Measurements from ENCODE around the gene CST1. TPM values are rescaled to one million over a fixed set of nuclear protein-coding genes. Genes with fewer than 3 reads are reported as not detected.
"Not testable (repeated sequence)": the region's sequence is repeated elsewhere in the genome, so short reads cannot be mapped to it uniquely, and the experiment has no call there.

The CST1 gene
- total RNA-seq, 2 experiments from 2014 or later = not detected

DNA sequence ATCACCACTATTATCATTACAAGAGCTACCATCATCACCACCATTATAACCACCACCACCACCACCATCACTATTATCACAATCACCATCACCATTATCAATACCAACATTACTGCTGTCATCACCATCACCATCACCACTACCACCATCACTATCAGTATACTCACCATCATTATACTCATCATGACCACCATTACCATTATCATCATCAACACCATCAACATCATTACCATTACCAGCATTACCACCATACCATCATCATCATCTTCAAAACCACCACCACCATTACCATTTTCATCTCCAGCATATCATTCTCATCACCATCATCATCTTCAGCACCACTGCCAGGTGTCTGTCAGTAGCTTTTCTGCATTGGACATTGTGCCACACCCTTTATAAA is 39.0 kb downstream of the CST1 start:
- CTCF ChIA-PET; H3K27ac Mint-ChIP-seq; DNase-seq; H3K36me3 Mint-ChIP-seq; H3K4me1 Mint-ChIP-seq; H3K9me3 Mint-ChIP-seq (ENCODE audit: low read depth); H3K4me3 Mint-ChIP-seq; ATAC-seq; H3K27me3 Mint-ChIP-seq: not testable (repeated sequence)

DNA sequence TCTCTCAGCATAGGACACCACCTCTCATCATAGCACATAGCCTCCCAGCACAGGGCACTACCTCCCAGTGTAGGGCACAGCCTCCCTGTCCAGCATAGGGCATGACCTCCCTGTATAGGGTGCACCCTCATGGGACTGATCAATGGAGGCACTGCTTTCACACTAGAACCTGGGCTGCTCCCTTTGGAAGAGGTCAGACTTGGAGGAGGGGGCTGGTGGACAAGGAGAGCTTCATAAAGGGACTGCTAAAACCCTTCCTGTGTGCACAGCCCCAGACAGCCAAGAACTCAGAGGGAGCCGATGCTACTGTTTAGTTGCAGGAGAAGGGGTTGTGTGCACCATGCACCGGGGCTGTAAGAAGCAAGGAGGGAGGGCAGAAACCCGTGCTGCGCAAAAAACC is 40.0 kb downstream of the CST1 start:
- ATAC-seq (no peak), DNase-seq (no peak)
- Mint-ChIP-seq H3K4me1 (no peaks in the 10 kb centered on the region), H3K9me3 (ENCODE audit: low read depth) (no peaks in the 10 kb centered on the region), H3K36me3 (no peaks in the 10 kb centered on the region), H3K4me3 (no peak overlapping the region), H3K27me3 (peaks cover 9% of the 10 kb centered on the region), H3K27ac (no peak overlapping the region)
- CTCF ChIA-PET = no interaction called here

DNA sequence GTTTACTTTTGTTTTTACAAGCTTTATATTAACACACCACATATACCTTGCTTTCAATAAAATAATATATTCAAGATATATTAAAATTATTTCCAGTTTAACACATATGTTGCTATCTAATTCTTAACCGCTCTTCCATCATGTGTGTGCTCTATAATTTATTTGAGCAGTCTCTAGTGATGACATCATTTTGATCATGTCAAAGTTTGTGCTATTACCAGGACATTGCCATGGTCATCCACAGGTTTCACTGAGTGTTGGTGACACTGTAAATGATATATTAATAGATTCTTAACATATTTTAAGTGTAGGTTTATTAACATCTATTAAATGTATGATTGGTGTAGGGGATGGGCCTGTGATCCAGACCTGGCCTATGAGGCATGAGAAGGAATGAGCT is 44.8 kb downstream of the CST1 start:
- no peak for ATAC-seq
- CTCF ChIA-PET = no interaction called here

DNA sequence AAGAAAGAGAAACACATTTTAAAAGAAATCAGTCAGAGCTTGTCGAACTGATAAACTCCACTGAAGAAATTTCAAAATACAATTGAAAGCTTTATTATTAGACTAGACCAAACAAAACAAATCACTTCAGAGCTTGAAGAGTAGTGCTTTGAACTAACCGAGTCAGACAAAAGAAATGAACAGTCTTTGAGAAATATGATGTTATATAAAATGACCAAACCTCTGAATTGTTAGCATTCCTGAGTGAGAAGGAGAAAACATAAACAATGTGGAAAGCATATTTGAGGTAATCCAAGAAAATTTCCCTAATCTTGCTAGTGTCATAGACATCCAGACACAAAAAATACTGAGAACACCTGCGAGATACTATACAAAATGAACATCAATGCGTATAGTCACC is 48.7 kb downstream of the CST1 start:
- H3K4me3 Mint-ChIP-seq = no peak overlapping the region
- CTCF ChIA-PET = no interaction called here
- no peak overlapping the region for H3K27ac Mint-ChIP-seq
- no peaks in the 10 kb centered on the region for H3K9me3 Mint-ChIP-seq (ENCODE audit: low read depth)
- H3K36me3 Mint-ChIP-seq = no peaks in the 10 kb centered on the region
- DNase-seq (no peak), ATAC-seq (no peak)
- peaks cover 5% of the 10 kb centered on the region for H3K27me3 Mint-ChIP-seq
- H3K4me1 Mint-ChIP-seq = no peaks in the 10 kb centered on the region

More for the DNA sequence above, 44.8 kb downstream of the CST1 start:
- H3K4me3 Mint-ChIP-seq = no peak overlapping the region
- no peak for DNase-seq
- H3K36me3 Mint-ChIP-seq = no peaks in the 10 kb centered on the region
- peaks cover 11% of the 10 kb centered on the region for H3K27me3 Mint-ChIP-seq
- H3K9me3 Mint-ChIP-seq (ENCODE audit: low read depth) = no peaks in the 10 kb centered on the region
- H3K4me1 Mint-ChIP-seq = no peaks in the 10 kb centered on the region
- H3K27ac Mint-ChIP-seq = no peak overlapping the region

DNA sequence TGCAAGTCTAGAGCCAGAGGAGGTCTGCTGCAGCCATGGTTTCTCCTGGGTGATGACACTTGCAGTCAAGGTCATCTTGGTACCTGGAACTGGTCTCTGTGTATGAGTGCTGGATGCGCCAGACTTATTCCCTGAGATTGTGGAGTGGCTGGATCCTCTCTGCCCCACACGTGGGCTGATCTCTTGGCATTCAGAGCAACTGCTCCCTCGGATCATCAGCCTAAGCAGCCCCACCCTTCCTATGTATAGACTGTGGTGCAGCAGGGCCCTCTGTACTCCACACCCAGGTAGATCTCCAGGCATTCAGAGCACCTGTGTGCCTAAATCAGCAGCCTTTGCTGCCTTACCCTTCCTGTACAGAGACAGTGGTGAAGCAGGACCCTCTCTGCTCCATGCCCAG is 49.8 kb downstream of the CST1 start:
- H3K36me3 Mint-ChIP-seq = no peaks in the 10 kb centered on the region
- CTCF ChIA-PET = no interaction called here

DNA sequence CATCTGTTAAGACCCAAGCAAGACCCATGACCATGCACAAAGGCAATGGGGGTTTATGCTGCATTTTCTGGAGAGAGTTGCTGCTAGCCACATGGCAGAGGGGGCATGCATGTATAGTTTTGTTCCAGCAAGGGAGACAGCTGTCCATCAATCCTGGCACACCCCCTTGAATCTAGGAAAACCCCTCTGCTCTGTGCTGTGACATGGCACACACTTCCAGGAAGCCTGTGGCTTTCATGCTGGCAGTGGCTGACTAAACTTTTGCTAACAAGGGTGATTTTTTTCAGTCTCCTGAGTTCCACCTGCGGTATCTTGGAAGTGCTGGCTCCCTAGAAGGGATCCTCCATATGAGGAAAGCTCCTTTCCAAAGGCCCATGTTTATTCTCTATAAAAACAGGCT is 52.8 kb downstream of the CST1 start:
- Mint-ChIP-seq H3K4me3 (no peak overlapping the region), H3K9me3 (ENCODE audit: low read depth) (no peaks in the 10 kb centered on the region), H3K36me3 (no peaks in the 10 kb centered on the region), H3K27me3 (peaks cover 11% of the 10 kb centered on the region), H3K27ac (no peak overlapping the region), H3K4me1 (no peaks in the 10 kb centered on the region)
- CTCF ChIA-PET = no interaction called here
- DNase-seq = no peak
- no peak for ATAC-seq

More for the DNA sequence above, 49.8 kb downstream of the CST1 start:
- no peaks in the 10 kb centered on the region for H3K4me1 Mint-ChIP-seq
- DNase-seq (no peak), ATAC-seq (no peak)
- no peak overlapping the region for H3K4me3 Mint-ChIP-seq
- H3K9me3 Mint-ChIP-seq (ENCODE audit: low read depth) = no peaks in the 10 kb centered on the region
- H3K27me3 Mint-ChIP-seq = peaks cover 4% of the 10 kb centered on the region
- no peak overlapping the region for H3K27ac Mint-ChIP-seq

Other genes starting within 250 kb of the CST1 start
- gene CST9L, start 182.5 kb downstream of the CST1 start, total RNA-seq = not detected
- gene CST9, start 145.0 kb downstream of the CST1 start, total RNA-seq = not detected
- gene CST3, start 113.0 kb downstream of the CST1 start, total RNA-seq = under 1 TPM; 0.47 to 0.61 TPM
- not detected for gene CST4, start 61.9 kb downstream of the CST1 start, total RNA-seq
- not detected for gene CST2, start 75.8 kb upstream of the CST1 start, total RNA-seq
- gene CST5, start 128.8 kb upstream of the CST1 start, total RNA-seq = not detected
- gene GGTLC1, start 237.8 kb upstream of the CST1 start, total RNA-seq = not detected